GM12801 (cell line): Measurements from ENCODE around the gene LIME1.

Experiments used
- CTCF ChIP-seq: IDR thresholded peaks from one replicate; pipeline ENCODE4 v1.5.1; 2011; ENCODE audit warnings: control low read depth; ENCODE audit not compliant: insufficient read length; ENCODE audit errors: extremely low read depth

Gene LIME1

GRCh38 chr20:63772781-63773518, 36.5 kb downstream of the LIME1 start:
- TF ChIP-seq CTCF = no peak

- no peak for TF ChIP-seq CTCF
Measured at GRCh38 chr20:63773571-63774241, 37.2 kb downstream of the LIME1 start.

GRCh38 chr20:63774306-63774705, 37.8 kb downstream of the LIME1 start:
- TF ChIP-seq CTCF = no peak

- no peak for TF ChIP-seq CTCF
Measured at GRCh38 chr20:63775096-63775978, 38.9 kb downstream of the LIME1 start.

- TF ChIP-seq CTCF = no peak
Measured at GRCh38 chr20:63777614-63778013, 41.1 kb downstream of the LIME1 start.

GRCh38 chr20:63778034-63778752, 41.7 kb downstream of the LIME1 start:
- no peak for TF ChIP-seq CTCF
